Raji (cell line): ENCODE data around the gene TRIM67.

Experiments used
- POLR2A ChIP-seq: IDR thresholded peaks from 2 replicates; pipeline ENCODE4 v1.6.1; 2011; ENCODE audit warnings: low read depth, low read length, control low read depth; ENCODE audit not compliant: insufficient read depth

The TRIM67 gene

DNA sequence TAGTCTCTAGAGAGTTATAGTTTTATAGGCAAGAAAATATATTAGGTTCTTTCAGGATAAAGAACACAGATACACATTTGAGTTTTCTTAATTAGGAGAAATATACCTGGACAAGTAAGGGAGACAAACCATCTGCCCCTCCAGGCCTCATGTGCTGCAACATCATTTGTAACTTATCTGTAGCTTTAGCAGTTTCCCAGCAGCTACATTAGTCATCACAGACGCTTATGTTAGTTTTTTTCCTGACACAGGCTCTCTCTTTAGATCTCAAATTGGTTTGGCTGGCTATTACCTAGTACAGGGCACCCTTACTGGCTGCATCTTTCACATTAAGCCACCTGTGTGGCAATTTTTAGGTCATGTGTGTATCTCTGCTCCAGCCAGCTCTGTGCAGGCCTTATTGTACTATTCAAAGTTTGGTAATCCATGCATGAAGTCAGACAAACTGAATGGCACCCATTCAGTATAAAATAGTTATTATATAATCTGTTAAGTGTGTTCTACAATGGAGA is 105.0 kb downstream of the TRIM67 start:
- TF ChIP-seq POLR2A: no peak
